Esophagus muscularis mucosa (tissue), 3 donors: ENCODE results near the gene EMILIN1.

Experiments
- CTCF ChIP-seq, 3 experiments: fragments of 200-600 bp in 2 of 3; fragments of 450-650 bp in 1 of 3; sonication (generic) in 2 of 3; IDR thresholded peaks; one replicate each; pipeline ENCODE4 v1.5.1; 2017 to 2019; ENCODE audit warnings: antibody characterized with exemption in 3 of 3, mild to moderate bottlenecking in 2 of 3, moderate library complexity in 1 of 3
- POLR2A ChIP-seq: fragments of 450-650 bp; IDR thresholded peaks from one replicate; pipeline ENCODE4 v1.6.1; 2017; ENCODE audit warnings: antibody characterized with exemption, moderate library complexity, mild to moderate bottlenecking, low read depth
- POLR2AphosphoS5 ChIP-seq, 2 donors: sonication (generic); formaldehyde crosslinking; IDR thresholded peaks; one replicate each; pipeline ENCODE4 v1.6.1; 2017; ENCODE audit warnings: antibody characterized with exemption in 2 of 2

GRCh38 chr2:27135478-27135955 lies 57.1 kb downstream of the EMILIN1 start:
- TF ChIP-seq POLR2A (no peak), CTCF (IDR thresholded peaks at IDR 0.05) (no peak), POLR2AphosphoS5 (IDR thresholded peaks at IDR 0.05) (no peak)
